Activated T-helper 2 cell treated with anti-CD3 and anti-CD28 coated beads, Interferon-gamma antibody, Interleukin-2, Interleukin-4, amounts not matched to agents 10 μg/mL and 5 μg/mL and 100 μg/mL, durations not matched to agents 14 hours and 24 hours and 36 hours (primary cell): ENCODE results near the gene LRBA. TPM values are rescaled to one million over a fixed set of nuclear protein-coding genes. Genes with fewer than 3 reads are reported as not detected.

ENCODE experiments used
- DNase-seq: peaks from one replicate; pipeline ENCODE4 v3.0.0; 2021; ENCODE audit warnings: low spot score
- H3K27ac Mint-ChIP-seq: one replicate; pipeline ENCODE4 v1.8.0; 2021; ENCODE audit warnings: mixed read lengths
- H3K27me3 Mint-ChIP-seq: one replicate; pipeline ENCODE4 v1.8.0; 2021; ENCODE audit warnings: low read depth, mixed read lengths
- H3K36me3 Mint-ChIP-seq: one replicate; pipeline ENCODE4 v1.8.0; 2021; ENCODE audit warnings: low read depth, mixed read lengths
- H3K4me1 Mint-ChIP-seq: one replicate; pipeline ENCODE4 v1.8.0; 2021; ENCODE audit warnings: low read depth, mixed read lengths
- H3K4me3 Mint-ChIP-seq: one replicate; pipeline ENCODE4 v1.8.0; 2021; ENCODE audit warnings: low read depth, mild to moderate bottlenecking, moderate library complexity, mixed read lengths
- H3K9me3 Mint-ChIP-seq: one replicate; pipeline ENCODE4 v1.8.0; 2021; ENCODE audit warnings: mixed read lengths
- intact Hi-C: fragments of 100-400 bp; cut with micrococcal nuclease; formaldehyde crosslinking; loops from one replicate; pipeline ENCODE4 v1.15.1; 2023
- total RNA-seq: library from RNA; stranded (reverse); gene quantifications from 2 replicates; pipeline ENCODE4 v1.2.3, GENCODE V29; 2022

The LRBA gene
- total RNA-seq, 1 donor from 2014 or later = 46.4 TPM

DNA sequence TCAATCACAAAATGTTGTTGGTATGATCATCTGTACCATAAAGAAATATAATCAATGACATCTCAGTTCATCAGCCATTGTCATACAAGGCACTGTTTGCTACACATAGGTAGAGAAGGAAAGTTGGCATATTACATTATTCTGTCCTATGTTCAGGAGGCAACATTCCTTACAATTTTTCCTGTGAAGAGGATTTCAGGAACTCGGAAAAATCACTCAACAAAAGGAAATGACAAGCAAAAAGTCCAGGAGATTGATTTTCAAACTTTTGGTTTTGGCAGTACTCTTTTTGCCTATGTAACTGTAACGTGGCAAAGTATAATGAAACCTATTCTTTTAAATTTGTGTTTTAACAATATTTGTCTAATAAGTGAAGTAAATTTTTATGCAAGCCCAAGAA is 301.8 kb downstream of the LRBA start:
- Mint-ChIP-seq H3K36me3 (no peaks in the 10 kb centered on the region), H3K9me3 (no peaks in the 10 kb centered on the region), H3K4me1 (peaks cover 4% of the 10 kb centered on the region), H3K4me3 (no peak overlapping the region), H3K27ac (no peak overlapping the region), H3K27me3 (no peaks in the 10 kb centered on the region)
- intact Hi-C loops = no loop called here
- no peak for DNase-seq

- intact Hi-C loops = no loop called here
- no peak for DNase-seq
- H3K27me3 Mint-ChIP-seq = no peaks in the 10 kb centered on the region
- H3K4me3 Mint-ChIP-seq = no peak overlapping the region
- no peaks in the 10 kb centered on the region for H3K36me3 Mint-ChIP-seq
- H3K27ac Mint-ChIP-seq = no peak overlapping the region
- H3K9me3 Mint-ChIP-seq = no peaks in the 10 kb centered on the region
- H3K4me1 Mint-ChIP-seq = peaks cover 4% of the 10 kb centered on the region
Observed at GRCh38 chr4:150710770-150711375, 304.2 kb downstream of the LRBA start.

DNA sequence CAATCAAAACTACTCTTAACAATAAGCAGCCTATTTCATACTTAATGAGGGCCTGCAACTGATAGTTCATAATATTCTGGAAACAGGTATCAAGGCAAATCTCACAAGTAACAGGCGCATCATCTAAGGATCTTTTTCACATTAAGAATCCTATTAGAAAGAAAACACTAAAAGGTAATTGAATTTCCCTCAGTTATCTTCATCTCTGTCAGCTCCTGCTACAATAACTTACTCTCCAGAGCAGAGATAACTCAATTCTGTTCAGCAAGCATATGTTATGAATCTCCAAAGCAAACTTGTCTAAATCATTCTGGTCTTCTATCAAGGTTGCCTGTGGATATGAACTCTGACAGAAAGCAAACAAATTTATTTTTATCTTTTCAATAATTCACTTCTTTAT is 307.1 kb downstream of the LRBA start:
- no peaks in the 10 kb centered on the region for H3K36me3 Mint-ChIP-seq
- no peak for DNase-seq
- H3K27me3 Mint-ChIP-seq = no peaks in the 10 kb centered on the region
- intact Hi-C loops = no loop called here
- H3K27ac Mint-ChIP-seq = no peak overlapping the region
- H3K4me1 Mint-ChIP-seq = peaks cover 4% of the 10 kb centered on the region
- no peak overlapping the region for H3K4me3 Mint-ChIP-seq
- no peaks in the 10 kb centered on the region for H3K9me3 Mint-ChIP-seq

DNA sequence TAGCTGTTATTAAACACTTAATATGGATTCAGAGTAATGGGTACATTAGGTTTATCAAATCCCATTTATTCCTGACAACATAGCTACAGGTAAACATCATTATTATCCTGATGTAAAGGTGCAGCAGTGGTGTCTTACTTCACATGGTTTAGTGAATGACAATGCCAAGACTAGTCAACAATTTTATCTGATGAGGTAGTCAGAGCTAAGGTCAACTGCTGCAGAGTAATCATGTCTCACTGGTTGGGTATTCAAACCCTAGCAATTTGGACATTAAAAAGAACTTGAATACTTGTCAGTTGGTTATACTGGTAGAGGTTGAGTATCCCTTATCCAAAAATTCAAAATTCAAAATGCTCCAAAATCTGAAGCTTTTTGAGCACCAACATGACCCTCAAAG is 315.5 kb downstream of the LRBA start:
- Mint-ChIP-seq H3K27ac (no peak overlapping the region), H3K9me3 (no peaks in the 10 kb centered on the region), H3K4me1 (peaks cover 1% of the 10 kb centered on the region), H3K27me3 (no peaks in the 10 kb centered on the region), H3K4me3 (no peak overlapping the region), H3K36me3 (no peaks in the 10 kb centered on the region)
- intact Hi-C loops = no loop called here
- DNase-seq = no peak

GRCh38 chr4:150695162-150695561 is 319.9 kb downstream of the LRBA start:
- H3K4me3 Mint-ChIP-seq = no peak overlapping the region
- H3K4me1 Mint-ChIP-seq = peaks cover 3% of the 10 kb centered on the region
- DNase-seq = no peak
- H3K27ac Mint-ChIP-seq = no peak overlapping the region
- intact Hi-C loops = no loop called here
- no peaks in the 10 kb centered on the region for H3K9me3 Mint-ChIP-seq
- peaks cover 4% of the 10 kb centered on the region for H3K36me3 Mint-ChIP-seq
- no peaks in the 10 kb centered on the region for H3K27me3 Mint-ChIP-seq

GRCh38 chr4:150694438-150694837 is 320.6 kb downstream of the LRBA start:
- H3K36me3 Mint-ChIP-seq = peaks cover 4% of the 10 kb centered on the region
- peaks cover 3% of the 10 kb centered on the region for H3K4me1 Mint-ChIP-seq
- DNase-seq = no peak

DNA sequence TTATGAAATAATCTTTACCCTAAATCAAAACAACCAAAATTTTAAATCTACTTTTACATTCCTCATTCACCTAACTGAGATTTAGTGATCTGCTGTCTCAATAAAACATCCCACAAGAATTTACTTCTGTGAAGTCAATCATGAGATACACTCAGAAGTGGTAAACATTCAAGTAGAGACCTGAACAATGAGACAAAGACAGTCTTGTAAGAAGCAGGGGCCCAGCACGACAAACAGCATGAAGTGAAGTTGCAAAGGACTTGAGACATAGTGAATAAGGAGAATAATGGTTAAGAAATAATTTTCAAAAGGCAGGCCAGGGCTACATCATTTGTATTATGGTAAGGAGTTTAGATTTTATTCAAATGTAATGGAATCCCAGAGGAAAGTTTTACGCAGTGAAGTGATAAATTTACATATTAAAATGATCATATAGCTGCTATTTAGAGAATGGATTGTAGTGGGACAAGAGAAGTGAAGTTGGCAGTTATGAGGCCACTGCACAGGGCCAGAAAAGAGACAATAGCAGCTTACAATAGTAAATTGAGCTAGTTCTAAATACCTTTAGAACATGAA is 331.2 kb downstream of the LRBA start:
- intact Hi-C loops = no loop called here
- no peak for DNase-seq
- H3K27me3 Mint-ChIP-seq = no peaks in the 10 kb centered on the region

More at GRCh38 chr4:150694438-150694837, 320.6 kb downstream of the LRBA start:
- Mint-ChIP-seq H3K9me3 (no peaks in the 10 kb centered on the region), H3K27ac (no peak overlapping the region), H3K27me3 (no peaks in the 10 kb centered on the region), H3K4me3 (no peak overlapping the region)
- intact Hi-C loops = no loop called here

DNA sequence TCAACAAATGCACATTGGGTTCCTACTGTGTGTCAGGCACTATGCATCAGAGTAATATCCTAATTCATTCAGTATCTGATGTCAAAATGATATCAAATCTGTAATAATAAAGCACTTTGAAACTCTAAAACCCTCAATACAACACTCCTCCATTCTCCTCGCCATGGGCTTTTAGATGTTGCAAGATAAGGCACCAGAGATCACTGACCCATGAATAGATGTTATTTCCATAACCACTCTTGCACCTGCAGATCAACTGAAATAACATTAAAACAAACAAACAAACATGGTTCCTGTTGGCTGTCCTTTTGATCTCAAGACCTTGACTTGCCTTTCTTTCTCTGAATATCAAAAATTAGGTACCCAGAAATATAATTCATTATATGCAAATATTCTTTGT is 333.0 kb downstream of the LRBA start:
- no peaks in the 10 kb centered on the region for H3K27me3 Mint-ChIP-seq
- intact Hi-C loops = no loop called here
- no peak for DNase-seq
- H3K27ac Mint-ChIP-seq = no peak overlapping the region
- no peaks in the 10 kb centered on the region for H3K9me3 Mint-ChIP-seq
- H3K4me3 Mint-ChIP-seq = no peak overlapping the region
- H3K36me3 Mint-ChIP-seq = no peaks in the 10 kb centered on the region
- no peaks in the 10 kb centered on the region for H3K4me1 Mint-ChIP-seq

More for the DNA sequence above, 331.2 kb downstream of the LRBA start:
- no peak overlapping the region for H3K27ac Mint-ChIP-seq
- no peaks in the 10 kb centered on the region for H3K9me3 Mint-ChIP-seq
- H3K4me1 Mint-ChIP-seq = no peaks in the 10 kb centered on the region
- H3K36me3 Mint-ChIP-seq = no peaks in the 10 kb centered on the region
- H3K4me3 Mint-ChIP-seq = no peak overlapping the region

GRCh38 chr4:150681063-150681462 is 334.0 kb downstream of the LRBA start:
- no peak for DNase-seq
- no peaks in the 10 kb centered on the region for H3K4me1 Mint-ChIP-seq
- no peak overlapping the region for H3K4me3 Mint-ChIP-seq
- intact Hi-C loops = no loop called here
- no peak overlapping the region for H3K27ac Mint-ChIP-seq
- H3K36me3 Mint-ChIP-seq = no peaks in the 10 kb centered on the region
- H3K27me3 Mint-ChIP-seq = no peaks in the 10 kb centered on the region
- H3K9me3 Mint-ChIP-seq = no peaks in the 10 kb centered on the region

- no peak overlapping the region for H3K27ac Mint-ChIP-seq
- H3K36me3 Mint-ChIP-seq = no peaks in the 10 kb centered on the region
- H3K4me1 Mint-ChIP-seq = no peaks in the 10 kb centered on the region
- no peak for DNase-seq
- no peaks in the 10 kb centered on the region for H3K27me3 Mint-ChIP-seq
- intact Hi-C loops = no loop called here
- no peaks in the 10 kb centered on the region for H3K9me3 Mint-ChIP-seq
- H3K4me3 Mint-ChIP-seq = no peak overlapping the region
Observed at GRCh38 chr4:150680651-150681050, 334.4 kb downstream of the LRBA start.

- H3K9me3 Mint-ChIP-seq = no peaks in the 10 kb centered on the region
- H3K4me1 Mint-ChIP-seq = no peaks in the 10 kb centered on the region
- no peaks in the 10 kb centered on the region for H3K36me3 Mint-ChIP-seq
- intact Hi-C loops = no loop called here
- DNase-seq = no peak
- H3K27ac Mint-ChIP-seq = no peak overlapping the region
- no peak overlapping the region for H3K4me3 Mint-ChIP-seq
- H3K27me3 Mint-ChIP-seq = no peaks in the 10 kb centered on the region
Observed at GRCh38 chr4:150679765-150680343, 335.2 kb downstream of the LRBA start.

GRCh38 chr4:150679018-150679764 is 335.9 kb downstream of the LRBA start:
- intact Hi-C loops = no loop called here
- no peaks in the 10 kb centered on the region for H3K27me3 Mint-ChIP-seq

GRCh38 chr4:150673793-150674192 is 341.3 kb downstream of the LRBA start:
- Mint-ChIP-seq H3K4me1 (no peaks in the 10 kb centered on the region), H3K9me3 (no peaks in the 10 kb centered on the region)

More at GRCh38 chr4:150679018-150679764, 335.9 kb downstream of the LRBA start:
- DNase-seq = no peak
- Mint-ChIP-seq H3K9me3 (no peaks in the 10 kb centered on the region), H3K4me3 (no peak overlapping the region), H3K27ac (no peak overlapping the region), H3K4me1 (no peaks in the 10 kb centered on the region), H3K36me3 (no peaks in the 10 kb centered on the region)

More at GRCh38 chr4:150673793-150674192, 341.3 kb downstream of the LRBA start:
- Mint-ChIP-seq H3K4me3 (no peak overlapping the region), H3K27me3 (no peaks in the 10 kb centered on the region), H3K36me3 (peaks cover under 1% of the 10 kb centered on the region), H3K27ac (no peak overlapping the region)
- DNase-seq = no peak
- intact Hi-C loops = no loop called here
